HepG2 (cell line): ENCODE data around the gene RNASE13. TPM values are rescaled to one million over a fixed set of nuclear protein-coding genes. Genes with fewer than 3 reads are reported as not detected.

ENCODE experiments used
- AGO2 ChIP-seq: fragments of 200-400 bp; formaldehyde crosslinking; optimal IDR thresholded peaks from 2 replicates; pipeline ENCODE3; 2017; ENCODE audit warnings: mild to moderate bottlenecking, low read depth, low read length, moderate library complexity
- CSRNP1 ChIP-seq: sonication (generic); formaldehyde crosslinking; IDR thresholded peaks from 2 replicates; pipeline ENCODE4 v1.8.1; 2023; ENCODE audit warnings: mild to moderate bottlenecking, missing genetic modification reagents
- DPF2 ChIP-seq: sonication (generic); formaldehyde crosslinking; IDR thresholded peaks from 2 replicates; pipeline ENCODE4 v1.4.0; 2020; ENCODE audit warnings: mild to moderate bottlenecking, low read depth, missing genetic modification reagents, borderline replicate concordance
- ESRRA ChIP-seq: sonication (generic); formaldehyde crosslinking; IDR thresholded peaks from 2 replicates; pipeline ENCODE4 v1.5.1; 2020; ENCODE audit warnings: mild to moderate bottlenecking, low read depth, missing genetic modification reagents
- GRHL1 ChIP-seq: sonication (generic); formaldehyde crosslinking; conservative IDR thresholded peaks from 2 replicates; pipeline ENCODE4 v1.8.0; 2022; ENCODE audit warnings: missing genetic modification reagents
- KAT7 ChIP-seq: IDR thresholded peaks from 2 replicates; pipeline ENCODE4 v1.6.1; 2018; ENCODE audit warnings: borderline replicate concordance, missing compliant biosample characterization
- MIXL1 ChIP-seq: IDR thresholded peaks from 2 replicates; pipeline ENCODE4 v1.6.1; 2016
- NFE2L2 ChIP-seq: fragments of 150-350 bp; IDR thresholded peaks from 2 replicates; pipeline ENCODE4 v1.6.1; 2014; ENCODE audit warnings: low read length
- NFYB ChIP-seq: sonication (generic); formaldehyde crosslinking; IDR thresholded peaks from 2 replicates; pipeline ENCODE4 v1.4.0; 2020; ENCODE audit warnings: missing genetic modification reagents
- NR2F1 ChIP-seq, 2 experiments: fragments of 450-650 bp in 1 of 2; formaldehyde crosslinking in 1 of 2; IDR thresholded peaks; 2 replicates each; pipeline versions ENCODE4 v1.5.0 to v1.6.1; 2016 to 2020; ENCODE audit warnings: mild to moderate bottlenecking in 1 of 2, missing compliant biosample characterization in 1 of 2, missing genetic modification reagents in 1 of 2, moderate library complexity in 1 of 2
- RBAK ChIP-seq: sonication (generic); formaldehyde crosslinking; IDR thresholded peaks from 2 replicates; pipeline ENCODE4 v1.5.1; 2020; ENCODE audit warnings: mild to moderate bottlenecking, missing genetic modification reagents
- RFX1 ChIP-seq: fragments of 450-650 bp; IDR thresholded peaks from 2 replicates; pipeline ENCODE4 v1.6.1; 2017
- RXRB ChIP-seq: IDR thresholded peaks from 2 replicates; pipeline ENCODE4 v1.6.1; 2016; ENCODE audit warnings: borderline replicate concordance, missing genetic modification reagents, missing compliant biosample characterization
- SIN3A ChIP-seq: IDR thresholded peaks from 2 replicates; pipeline ENCODE4 v1.6.1; 2011; ENCODE audit warnings: low read depth, mild to moderate bottlenecking, control low read depth, low read length, borderline replicate concordance
- SMAD9 ChIP-seq: sonication (generic); formaldehyde crosslinking; IDR thresholded peaks from 2 replicates; pipeline ENCODE4 v1.5.1; 2020; ENCODE audit warnings: mild to moderate bottlenecking, missing genetic modification reagents
- SOX6 ChIP-seq, 2 experiments: fragments of 450-650 bp in 1 of 2; sonication (generic) in 1 of 2; formaldehyde crosslinking in 1 of 2; IDR thresholded peaks; 2 replicates each; pipeline versions ENCODE4 v1.4.0 to v1.6.1; 2017 to 2020; ENCODE audit warnings: antibody characterized with exemption in 1 of 2, mild to moderate bottlenecking in 1 of 2, missing genetic modification reagents in 1 of 2
- SYNCRIP ChIP-seq: fragments of 200-400 bp; formaldehyde crosslinking; IDR thresholded peaks from 2 replicates; pipeline ENCODE4 v1.6.1; 2018; ENCODE audit warnings: mild to moderate bottlenecking, low read depth, low read length; ENCODE audit not compliant: insufficient read depth
- U2AF1 ChIP-seq: fragments of 200-400 bp; formaldehyde crosslinking; optimal IDR thresholded peaks from 2 replicates; pipeline ENCODE3; 2017; ENCODE audit warnings: mild to moderate bottlenecking, low read depth, low read length
- ZNF224 ChIP-seq: sonication (generic); formaldehyde crosslinking; IDR thresholded peaks from 2 replicates; pipeline ENCODE4 v1.5.0; 2020; ENCODE audit warnings: mild to moderate bottlenecking, missing genetic modification reagents
- ZNF3 ChIP-seq: IDR thresholded peaks from 2 replicates; pipeline ENCODE4 v1.7.0; 2017; ENCODE audit warnings: inconsistent platforms
- ZNF335 ChIP-seq: sonication (generic); formaldehyde crosslinking; IDR thresholded peaks from 2 replicates; pipeline ENCODE4 v1.4.0; 2020; ENCODE audit warnings: missing genetic modification reagents
- ZNF343 ChIP-seq: sonication (generic); formaldehyde crosslinking; IDR thresholded peaks from 2 replicates; pipeline ENCODE4 v1.4.0; 2020; ENCODE audit warnings: mild to moderate bottlenecking, missing genetic modification reagents
- ZNF530 ChIP-seq: sonication (generic); formaldehyde crosslinking; IDR thresholded peaks from 2 replicates; pipeline ENCODE4 v1.5.0; 2020; ENCODE audit warnings: low read depth, mild to moderate bottlenecking, missing genetic modification reagents
- ZNF644 ChIP-seq: IDR thresholded peaks from 2 replicates; pipeline ENCODE4 v1.6.1; 2016; ENCODE audit warnings: low read depth
- ZNF772 ChIP-seq: sonication (generic); formaldehyde crosslinking; IDR thresholded peaks from 2 replicates; pipeline ENCODE4 v1.5.0; 2020; ENCODE audit warnings: mild to moderate bottlenecking, missing genetic modification reagents
- ZSCAN5A ChIP-seq: sonication (generic); formaldehyde crosslinking; IDR thresholded peaks from 2 replicates; pipeline ENCODE4 v1.8.0; 2022; ENCODE audit warnings: mild to moderate bottlenecking, missing genetic modification reagents, borderline replicate concordance
- ZSCAN9 ChIP-seq: IDR thresholded peaks from 2 replicates; pipeline ENCODE4 v1.6.1; 2016; ENCODE audit warnings: borderline replicate concordance
- polyA plus RNA-seq, 8 experiments: library from polyadenylated mRNA; depleted of rRNA in 3 of 8; stranded (reverse) in 7 of 8; unstranded in 1 of 8; fragments of >200 nt; fragmentation: Illumina TruSeq in 4 of 8; extraction: Trizol in 4 of 8; gene quantifications; 2 replicates each; pipeline versions ENCODE4 v1.2.1 to v1.2.3, GENCODE V29; 2011 to 2016; ENCODE audit warnings: low read depth in 4 of 8, missing spikeins in 1 of 8, mixed read lengths in 1 of 8; ENCODE audit not compliant: insufficient read depth in 1 of 8
- total RNA-seq, 5 experiments: library from RNA; depleted of rRNA; stranded (reverse); fragments of >200 nt; fragmentation: Illumina TruSeq; extraction: Trizol; gene quantifications; 2 replicates each; pipeline ENCODE4 v1.2.3, GENCODE V29; 2016; ENCODE audit warnings: low read depth in 1 of 5

Gene RNASE13
- total and polyA plus RNA-seq, 2 of the 13 experiments (the other 11 are each of a cell fraction or from before 2014, with no cell fraction given), result 1.0 TPM; not detected in 1

- TF ChIP-seq ZNF3 (CRISPR knock-in tag), result no peak
- peak; percentile 90 for TF ChIP-seq ZNF772
- TF ChIP-seq NFYB, result 0 out of 2 replicates have a peak, but pooled peaks have one; percentile 16
- TF ChIP-seq ZSCAN5A (CRISPR knock-in tag), result peak; percentile 62; the same call in 1 of the 2 replicates
- TF ChIP-seq ZNF644 (CRISPR knock-in tag), result no peak
- TF ChIP-seq CSRNP1, result no peak
- no peak for TF ChIP-seq ZSCAN9 (CRISPR knock-in tag)
- TF ChIP-seq ESRRA (CRISPR knock-in tag), result no peak
- 0 out of 2 replicates have a peak, but pooled peaks have one; percentile 55 for TF ChIP-seq ZNF343
- TF ChIP-seq RBAK (CRISPR knock-in tag), result no peak
- no peak for TF ChIP-seq GRHL1
- peak; percentile 35; the same call in 1 of the 2 replicates for TF ChIP-seq DPF2 (CRISPR knock-in tag)
- no peak for TF ChIP-seq RFX1
- TF ChIP-seq ZNF224, result no peak; the same call in 1 of the 2 replicates
- no peak for TF ChIP-seq ZNF335 (CRISPR knock-in tag)
- TF ChIP-seq MIXL1 (CRISPR knock-in tag), result no peak
- TF ChIP-seq U2AF1, result peak; percentile 78
- 0 out of 2 replicates have a peak, but pooled peaks have one; percentile 1 for TF ChIP-seq KAT7
- TF ChIP-seq SMAD9 (CRISPR knock-in tag), result no peak; the same call in 1 of the 2 replicates
- no peak for TF ChIP-seq SYNCRIP
- peak; percentile 46; the same call in 1 of the 2 replicates for TF ChIP-seq RXRB
- no peak for TF ChIP-seq NFE2L2
- TF ChIP-seq SIN3A, result peak; percentile 81; the same call in 1 of the 2 replicates
- TF ChIP-seq NR2F1 (CRISPR knock-in tag; IDR thresholded peaks at IDR 0.05), result peak; percentile 75 to 85
- peak; percentile 32 for TF ChIP-seq AGO2
- no peak for TF ChIP-seq SOX6 (IDR thresholded peaks at IDR 0.05)
- TF ChIP-seq SOX6 (CRISPR knock-in tag; IDR thresholded peaks at IDR 0.05), result peak; percentile 56; the same call in 1 of the 2 replicates
- TF ChIP-seq ZNF530 (CRISPR knock-in tag), result no peak
These were observed 34.9 kb upstream of the RNASE13 start (continued) for GRCh38 chr14:21069388-21070082.
